Heart left ventricle (tissue), 16 donors: ENCODE data around the gene AGPAT4. TPM values are rescaled to one million over a fixed set of nuclear protein-coding genes. Genes with fewer than 3 reads are reported as not detected.

Source experiments
- ATAC-seq, 4 donors: fragments of 200-7000 bp; cut with Tn5 transposase; one replicate each; pipeline ENCODE4 v1.9.1; 2020 to 2022; ENCODE audit warnings: moderate library complexity in 4 of 4, mild to moderate bottlenecking in 3 of 4, moderate number of reproducible peaks in 1 of 4
- DNase-seq, 5 donors: peaks; one replicate each; pipeline ENCODE4 v3.0.0-alpha.2; 2020
- H3K27ac ChIP-seq, 12 donors: fragments of 200-600 bp; sonication (generic) in 4 of 12; one replicate each; pipeline versions ENCODE4 v1.5.0 to v1.8.0; 2016 to 2022; ENCODE audit warnings: mild to moderate bottlenecking in 2 of 12
- H3K27me3 ChIP-seq, 9 donors: fragments of 200-600 bp; sonication (generic) in 2 of 9; one replicate each; pipeline versions ENCODE4 v1.5.1 to v1.8.0; 2016 to 2022; ENCODE audit warnings: mild to moderate bottlenecking in 3 of 9
- H3K36me3 ChIP-seq, 9 donors: fragments of 200-600 bp; sonication (generic) in 2 of 9; one replicate each; pipeline versions ENCODE4 v1.5.0 to v1.8.0; 2018 to 2022; ENCODE audit warnings: mild to moderate bottlenecking in 2 of 9
- H3K4me1 ChIP-seq, 12 donors: fragments of 200-600 bp; sonication (generic) in 4 of 12; one replicate each; pipeline versions ENCODE4 v1.5.0 to v1.8.0; 2016 to 2022; ENCODE audit warnings: mild to moderate bottlenecking in 3 of 12
- H3K4me3 ChIP-seq, 12 donors: fragments of 200-600 bp; sonication (generic) in 4 of 12; one replicate each; pipeline versions ENCODE4 v1.5.0 to v1.8.0; 2017 to 2022; ENCODE audit warnings: mild to moderate bottlenecking in 9 of 12, moderate library complexity in 4 of 12
- H3K9me3 ChIP-seq, 12 donors: fragments of 200-600 bp; sonication (generic) in 4 of 12; one replicate each; pipeline versions ENCODE4 v1.5.0 to v1.8.0; 2016 to 2022; ENCODE audit warnings: mild to moderate bottlenecking in 1 of 12
- POLR2A ChIP-seq, 2 donors: fragments of 450-650 bp; IDR thresholded peaks; one replicate each; pipeline ENCODE4 v1.6.1; 2017; ENCODE audit warnings: antibody characterized with exemption in 2 of 2, mild to moderate bottlenecking in 2 of 2, moderate library complexity in 2 of 2
- WGBS, 4 donors: extraction: QIAGEN DNeasy Blood & Tissue Kit in 2 of 4; methylation state at CpG; one replicate each; pipeline versions ENCODE4 v1.1.5 to v1.1.7; 2013 to 2018; 5-methylcytosine and 5-hydroxymethylcytosine counted together
- intact Hi-C, 10 donors: fragments of 100-400 bp; cut with DNase I; formaldehyde crosslinking; loops; one replicate each; pipeline versions ENCODE4 v1.11.1 to v1.14.2; 2022
- polyA plus RNA-seq, 2 donors: library from polyadenylated mRNA; stranded (reverse); fragments of 200-250 nt; gene quantifications; one replicate each; pipeline ENCODE4 v1.2.3, GENCODE V29; 2013
- total RNA-seq, 9 donors: library from RNA; depleted of rRNA in 2 of 9; stranded (reverse); fragments of >200 nt in 2 of 9; fragmentation: NEBNext Ultra II Directional in 3 of 9; extraction: Animal tissue kit (Norgen Biotek cat#: 25700) in 3 of 9; gene quantifications; one replicate each; pipeline versions ENCODE4 v1.1.0 to v1.2.4, GENCODE V29; 2016 to 2023
- TF ChIP-seq, protein P1 (sequence below), 12 donors: fragments of 200-600 bp; sonication (generic) in 4 of 12; IDR thresholded peaks; one replicate each; pipeline versions ENCODE4 v1.5.0 to v1.8.0; 2018 to 2022; ENCODE audit warnings: antibody characterized with exemption in 12 of 12, mild to moderate bottlenecking in 5 of 12
- donor health status: ischemic (EF 13 %, LVEDD 7.1; RV severe dilation, severe dysfunction).
- donor health status: healthy with polysubstance abuse.
- donor health status: DM: no; HTN: yes; CAD: no.
- donor health status: DM: no; HTN: no; CAD: no.
- donor health status: ischemic (EF 25% LVEDD 6.9; RV normal size, moderate dysfunction).
- donor health status: ischemic (EF 25% LVEDD 5.7; RV mildly dilated, moderate dysfunction).
- donor health status: healthy.
- donor health status: DM: yes; HTN: yes; CAD: no.
- donor health status: ischemic (EF 35%, LVEDD 5.7; RV mildly dilated, moderate dysfunction).
- donor health status: nonischemic (EF 11% LVEDD 7.7; RV severe dilation, severe dysfunction).
- donor health status: DM: yes; HTN: yes; CAD: no.
- donor health status: PGD.
- donor health status: ischemic (EF 29% LVEDD 5.4; RV normal size, mild dysfunction).
- donor health status: nonischemic (EF 23%, LVEDD 6.1; RV moderate dilation, normal function).

Gene AGPAT4
- total and polyA plus RNA-seq, 11 donors, result 0.83 to 5.0 (median 1.8) TPM

DNA sequence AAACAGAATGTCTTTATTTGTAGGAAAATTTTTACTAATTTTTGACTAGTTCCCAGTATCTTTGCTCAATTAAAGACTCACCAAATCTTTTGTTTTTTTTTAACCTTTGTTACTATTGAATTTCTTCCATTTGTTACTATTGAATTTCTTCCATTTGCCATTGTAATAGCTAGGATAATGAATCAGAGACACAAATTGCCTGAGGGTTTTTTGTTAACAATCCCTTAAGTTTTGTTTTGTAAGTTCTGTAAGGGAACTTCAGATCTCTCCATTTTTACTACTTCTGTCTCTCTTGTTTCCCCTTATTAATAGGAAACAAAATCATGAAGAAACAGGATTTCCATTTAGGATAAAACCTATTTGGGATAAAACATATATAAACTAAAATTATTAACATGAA is 177.9 kb downstream of the AGPAT4 start:
- TF ChIP-seq POLR2A (IDR thresholded peaks at IDR 0.05), result no peak
- TF ChIP-seq, protein P1, sequence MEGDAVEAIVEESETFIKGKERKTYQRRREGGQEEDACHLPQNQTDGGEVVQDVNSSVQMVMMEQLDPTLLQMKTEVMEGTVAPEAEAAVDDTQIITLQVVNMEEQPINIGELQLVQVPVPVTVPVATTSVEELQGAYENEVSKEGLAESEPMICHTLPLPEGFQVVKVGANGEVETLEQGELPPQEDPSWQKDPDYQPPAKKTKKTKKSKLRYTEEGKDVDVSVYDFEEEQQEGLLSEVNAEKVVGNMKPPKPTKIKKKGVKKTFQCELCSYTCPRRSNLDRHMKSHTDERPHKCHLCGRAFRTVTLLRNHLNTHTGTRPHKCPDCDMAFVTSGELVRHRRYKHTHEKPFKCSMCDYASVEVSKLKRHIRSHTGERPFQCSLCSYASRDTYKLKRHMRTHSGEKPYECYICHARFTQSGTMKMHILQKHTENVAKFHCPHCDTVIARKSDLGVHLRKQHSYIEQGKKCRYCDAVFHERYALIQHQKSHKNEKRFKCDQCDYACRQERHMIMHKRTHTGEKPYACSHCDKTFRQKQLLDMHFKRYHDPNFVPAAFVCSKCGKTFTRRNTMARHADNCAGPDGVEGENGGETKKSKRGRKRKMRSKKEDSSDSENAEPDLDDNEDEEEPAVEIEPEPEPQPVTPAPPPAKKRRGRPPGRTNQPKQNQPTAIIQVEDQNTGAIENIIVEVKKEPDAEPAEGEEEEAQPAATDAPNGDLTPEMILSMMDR (IDR thresholded peaks at IDR 0.05), result no peak
- no peak overlapping the region for H3K27ac ChIP-seq
- no peak overlapping the region for H3K4me3 ChIP-seq
- no peaks in the 10 kb centered on the region for H3K9me3 ChIP-seq
- H3K4me1 ChIP-seq, result no peaks in the 10 kb centered on the region
- H3K27me3 ChIP-seq, result no peaks in the 10 kb centered on the region
- H3K36me3 ChIP-seq, result peaks cover 0 to 100% (median 88%) of the 10 kb centered on the region in 9 donors
- ATAC-seq, result no peak
- DNase-seq, result no peak
- intact Hi-C loops, result no loop called here

DNA sequence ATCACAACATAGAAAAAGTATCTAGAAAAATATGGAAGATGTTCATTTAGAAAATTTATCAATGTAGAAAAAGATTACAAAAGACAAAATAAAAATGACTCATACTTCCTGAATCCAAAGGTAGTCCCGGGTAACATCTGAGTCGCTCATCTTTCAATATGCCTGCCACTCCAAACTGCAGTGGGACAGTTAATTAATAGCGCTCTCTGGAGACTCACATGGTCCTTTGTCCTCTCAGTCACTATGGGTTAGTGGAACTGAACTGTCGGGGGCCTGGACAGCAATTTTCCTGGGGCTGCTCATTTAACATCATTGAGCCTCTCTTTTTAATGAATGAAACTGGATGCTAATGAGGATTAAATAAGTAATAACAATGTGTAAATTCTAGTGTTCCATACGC is 178.9 kb downstream of the AGPAT4 start:
- Histone ChIP-seq H3K27ac (no peak overlapping the region), H3K4me1 (no peaks in the 10 kb centered on the region), H3K4me3 (no peak overlapping the region), H3K27me3 (no peaks in the 10 kb centered on the region), H3K9me3 (no peaks in the 10 kb centered on the region), H3K36me3 (peaks cover 0 to 98% (median 83%) of the 10 kb centered on the region in 9 donors)
- 70 to 80% (median 78%) methylated on average over 5 of the region's 5 CpGs for WGBS, 4 donors
- TF ChIP-seq, protein P1 (IDR thresholded peaks at IDR 0.05), result no peak
- no peak for TF ChIP-seq POLR2A (IDR thresholded peaks at IDR 0.05)
- no peak for ATAC-seq
- intact Hi-C loops, result no loop called here
- DNase-seq, result no peak

DNA sequence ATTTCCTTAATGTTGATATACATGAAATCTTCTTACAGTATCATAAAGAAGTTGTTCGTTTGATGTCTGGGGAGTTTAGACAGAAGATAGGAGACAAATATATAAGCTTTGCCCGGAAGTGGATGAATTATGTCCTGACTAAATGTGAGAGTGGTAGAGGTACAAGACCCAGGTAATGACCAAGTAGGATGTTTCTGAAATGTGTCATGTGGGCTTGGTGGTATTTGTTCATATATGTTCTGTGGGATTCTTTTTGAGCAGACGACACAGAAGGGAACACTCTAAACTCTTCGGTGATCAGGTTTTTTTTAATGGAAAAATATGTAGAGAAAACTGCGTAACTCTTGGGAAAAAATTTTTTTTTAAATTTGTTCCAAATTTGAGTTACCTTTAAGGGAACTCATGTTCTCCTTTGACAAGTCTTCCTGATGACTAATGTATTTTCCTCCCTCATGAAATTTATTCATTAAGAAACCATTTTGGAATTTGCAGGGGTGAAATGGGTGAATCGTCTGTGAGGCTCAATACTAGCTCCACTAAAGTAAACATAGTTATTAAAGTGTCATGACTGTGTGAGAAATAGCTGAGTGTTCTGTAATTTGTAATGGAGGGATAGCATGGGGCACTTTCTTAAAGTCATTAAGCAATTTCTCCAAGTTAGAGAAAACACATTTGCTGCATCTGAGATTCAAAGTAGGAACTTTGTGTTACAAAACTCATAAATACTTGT is 181.7 kb downstream of the AGPAT4 start:
- Histone ChIP-seq H3K27ac (no peak overlapping the region), H3K36me3 (peaks cover 0 to 98% (median 83%) of the 10 kb centered on the region in 9 donors), H3K27me3 (no peaks in the 10 kb centered on the region), H3K4me3 (no peak overlapping the region), H3K4me1 (no peaks in the 10 kb centered on the region), H3K9me3 (no peaks in the 10 kb centered on the region)
- intact Hi-C loops, result no loop called here
- ATAC-seq, result no peak
- 91 to 95% (median 92%) methylated on average over 6 of the region's 6 CpGs for WGBS, 4 donors
- no peak for DNase-seq
- TF ChIP-seq, protein P1 (IDR thresholded peaks at IDR 0.05), result no peak
- TF ChIP-seq POLR2A (IDR thresholded peaks at IDR 0.05), result no peak

DNA sequence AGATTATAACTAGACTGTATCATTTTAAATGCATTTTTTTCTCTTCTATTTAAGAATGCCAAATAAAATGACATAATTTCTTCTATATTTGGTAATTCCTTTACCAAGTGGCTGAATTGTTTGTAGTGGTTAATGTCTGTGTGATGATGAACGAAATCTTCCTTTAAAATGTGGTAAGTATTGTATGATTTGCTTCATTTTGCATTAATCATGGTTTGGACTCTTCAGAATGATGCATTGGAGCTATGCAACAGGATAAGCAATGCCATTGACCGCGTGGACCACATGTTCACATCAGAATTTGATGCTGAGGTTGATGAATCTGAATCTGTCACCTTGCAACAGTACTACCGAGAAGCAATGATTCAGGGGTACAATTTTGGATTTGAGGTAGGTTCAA is 182.7 kb downstream of the AGPAT4 start:
- no peak for DNase-seq
- peaks cover 0 to 98% (median 85%) of the 10 kb centered on the region in 9 donors for H3K36me3 ChIP-seq
- H3K4me3 ChIP-seq, result no peak overlapping the region
- no peak for ATAC-seq
- WGBS, 4 donors, result 91 to 96% (median 93%) methylated on average over 4 of the region's 4 CpGs
- TF ChIP-seq, protein P1 (IDR thresholded peaks at IDR 0.05), result no peak
- TF ChIP-seq POLR2A (IDR thresholded peaks at IDR 0.05), result no peak
- intact Hi-C loops, result no loop called here
- no peaks in the 10 kb centered on the region for H3K9me3 ChIP-seq
- H3K27ac ChIP-seq, result no peak overlapping the region
- no peaks in the 10 kb centered on the region for H3K27me3 ChIP-seq
- no peaks in the 10 kb centered on the region for H3K4me1 ChIP-seq
